Fibroblast of peridontal ligament (primary cell): ENCODE results near the gene MPP2.
A peak's percentile ranks its signal among the peaks of the same experiment; 100 is the strongest.
"Not testable (repeated sequence)": the region's sequence is repeated elsewhere in the genome, so short reads cannot be mapped to it uniquely, and the experiment has no call there.

Experiments
- DNase-seq: peaks from one replicate; pipeline ENCODE4 v3.0.0-alpha.2; 2010; ENCODE audit errors: extremely low read depth

Gene MPP2

GRCh38 chr17:43907425-43907981, at the start of gene MPP2:
TSS of gene MPP2 (minus strand) at chr17:43907536. CDS start at chr17:43904460, 3,076 bp downstream.
- peak; percentile 64 for DNase-seq

GRCh38 chr17:43956222-43956621, 48.9 kb upstream of the MPP2 start:
- no peak for DNase-seq

- DNase-seq, result no peak
Observed at GRCh38 chr17:43953746-43954145, 46.4 kb upstream of the MPP2 start, which contains the start of gene PYY. TSS of gene PYY (minus strand) at chr17:43953940. CDS start at chr17:43953483, 457 bp downstream.

- DNase-seq, result no peak
Observed at GRCh38 chr17:43952724-43953666, 45.7 kb upstream of the MPP2 start.

GRCh38 chr17:43952351-43952723, 45.0 kb upstream of the MPP2 start:
- no peak for DNase-seq

- no peak for DNase-seq
Observed at GRCh38 chr17:43951750-43952149, 44.4 kb upstream of the MPP2 start.

- DNase-seq, result no peak
Observed at GRCh38 chr17:43950554-43950953, 43.2 kb upstream of the MPP2 start.

- DNase-seq, result peak; percentile 39
Observed at GRCh38 chr17:43949781-43950180, 42.4 kb upstream of the MPP2 start.

- no peak for DNase-seq
Observed at GRCh38 chr17:43946781-43947180, 39.4 kb upstream of the MPP2 start.

- DNase-seq, result peak; percentile 72
Observed at GRCh38 chr17:43945074-43945829, 37.9 kb upstream of the MPP2 start.

GRCh38 chr17:43942051-43942685, 34.8 kb upstream of the MPP2 start, which contains the start of gene PPY:
TSS of gene PPY (minus strand) at chr17:43942476. CDS start at chr17:43941654, 822 bp downstream.
- DNase-seq, result no peak

GRCh38 chr17:43940630-43941029, 33.3 kb upstream of the MPP2 start:
- DNase-seq, result peak; percentile 30

GRCh38 chr17:43939886-43940285, 32.5 kb upstream of the MPP2 start:
- no peak for DNase-seq

- DNase-seq, result not testable (repeated sequence)
Observed at GRCh38 chr17:43939452-43939851, 32.1 kb upstream of the MPP2 start.

- no peak for DNase-seq
Observed at GRCh38 chr17:43938838-43939182, 31.5 kb upstream of the MPP2 start.

GRCh38 chr17:43936434-43936833, 29.1 kb upstream of the MPP2 start:
- DNase-seq, result no peak

- DNase-seq, result no peak
Observed at GRCh38 chr17:43935926-43936261, 28.6 kb upstream of the MPP2 start.

GRCh38 chr17:43935204-43935925, 28.0 kb upstream of the MPP2 start:
- DNase-seq, result no peak

GRCh38 chr17:43932923-43933322, 25.6 kb upstream of the MPP2 start:
- DNase-seq, result no peak

- DNase-seq, result no peak
Observed at GRCh38 chr17:43932357-43932756, 25.0 kb upstream of the MPP2 start.

GRCh38 chr17:43931062-43931571, 23.8 kb upstream of the MPP2 start:
- no peak for DNase-seq
